HEK293 (cell line): ENCODE results near the gene IDH1.

Experiments used
- BCL11A ChIP-seq: fragments of 450-650 bp; formaldehyde crosslinking; IDR thresholded peaks from 2 replicates; pipeline ENCODE4 v1.5.1; 2016; ENCODE audit warnings: low read depth, missing biosample characterization, missing genetic modification characterization
- FEZF1 ChIP-seq: fragments of 450-650 bp; formaldehyde crosslinking; IDR thresholded peaks from 2 replicates; pipeline ENCODE4 v1.5.1; 2016; ENCODE audit warnings: missing biosample characterization, missing genetic modification characterization
- GLI2 ChIP-seq: fragments of 450-650 bp; formaldehyde crosslinking; IDR thresholded peaks from 2 replicates; pipeline ENCODE4; 2017; ENCODE audit warnings: missing biosample characterization, missing genetic modification characterization, low read depth, borderline replicate concordance
- SP3 ChIP-seq: fragments of 450-650 bp; formaldehyde crosslinking; IDR thresholded peaks from 2 replicates; pipeline ENCODE4 v1.5.1; 2016; ENCODE audit warnings: missing biosample characterization, missing genetic modification characterization
- ZBTB1 ChIP-seq: fragments of 450-650 bp; formaldehyde crosslinking; IDR thresholded peaks from 2 replicates; pipeline ENCODE4 v1.5.1; 2016; ENCODE audit warnings: missing biosample characterization, missing genetic modification characterization
- ZBTB20 ChIP-seq: fragments of 450-650 bp; formaldehyde crosslinking; IDR thresholded peaks from 2 replicates; pipeline ENCODE4 v1.5.1; 2016; ENCODE audit warnings: missing biosample characterization, missing genetic modification characterization
- ZEB2 ChIP-seq: fragments of 450-650 bp; formaldehyde crosslinking; IDR thresholded peaks from 2 replicates; pipeline ENCODE4 v1.5.1; 2016; ENCODE audit warnings: missing biosample characterization, missing genetic modification characterization
- ZNF155 ChIP-seq: fragments of 450-650 bp; formaldehyde crosslinking; IDR thresholded peaks from 2 replicates; pipeline ENCODE4 v1.5.1; 2016; ENCODE audit warnings: missing biosample characterization, missing genetic modification characterization
- ZNF24 ChIP-seq: fragments of 450-650 bp; formaldehyde crosslinking; IDR thresholded peaks from 2 replicates; pipeline ENCODE4 v1.5.1; 2016; ENCODE audit warnings: missing biosample characterization, missing genetic modification characterization
- ZNF274 ChIP-seq, 2 experiments: fragments of 200-500 bp in 1 of 2; fragments of 450-650 bp in 1 of 2; sonication (Bioruptor generic) in 1 of 2; formaldehyde crosslinking in 1 of 2; IDR thresholded peaks; 2 replicates each; pipeline versions ENCODE4 v1.5.1 to v1.6.1; 2014 to 2016; ENCODE audit warnings: borderline replicate concordance in 1 of 2, inconsistent platforms in 1 of 2, low read length in 1 of 2, missing biosample characterization in 1 of 2, missing genetic modification characterization in 1 of 2
- ZNF560 ChIP-seq: fragments of 450-650 bp; formaldehyde crosslinking; IDR thresholded peaks from 2 replicates; pipeline ENCODE4 v1.5.1; 2017; ENCODE audit warnings: missing biosample characterization, missing genetic modification characterization, borderline replicate concordance
- ZNF561 ChIP-seq: fragments of 450-650 bp; IDR thresholded peaks from 2 replicates; pipeline ENCODE4 v1.5.1; 2018; ENCODE audit warnings: missing biosample characterization, missing genetic modification characterization, borderline replicate concordance
- ZNF600 ChIP-seq: fragments of 450-650 bp; formaldehyde crosslinking; IDR thresholded peaks from 2 replicates; pipeline ENCODE4 v1.5.1; 2016; ENCODE audit warnings: missing biosample characterization, missing genetic modification characterization
- ZNF610 ChIP-seq: fragments of 450-650 bp; formaldehyde crosslinking; IDR thresholded peaks from 2 replicates; pipeline ENCODE4 v1.5.1; 2016; ENCODE audit warnings: missing biosample characterization, missing genetic modification characterization, borderline replicate concordance
- ZNF623 ChIP-seq: fragments of 450-650 bp; formaldehyde crosslinking; IDR thresholded peaks from 2 replicates; pipeline ENCODE4 v1.5.1; 2016; ENCODE audit warnings: missing biosample characterization, missing genetic modification characterization
- ZNF660 ChIP-seq: fragments of 450-650 bp; IDR thresholded peaks from 2 replicates; pipeline ENCODE4 v1.5.1; 2018; ENCODE audit warnings: missing biosample characterization, mild to moderate bottlenecking, missing genetic modification characterization
- ZNF664 ChIP-seq: fragments of 450-650 bp; formaldehyde crosslinking; IDR thresholded peaks from 2 replicates; pipeline ENCODE4 v1.5.1; 2016; ENCODE audit warnings: missing biosample characterization, missing genetic modification characterization
- ZNF677 ChIP-seq: fragments of 450-650 bp; IDR thresholded peaks from 2 replicates; pipeline ENCODE4 v1.5.0; 2018; ENCODE audit warnings: missing biosample characterization, mild to moderate bottlenecking, missing genetic modification characterization, moderate library complexity
- ZNF777 ChIP-seq: fragments of 450-650 bp; formaldehyde crosslinking; IDR thresholded peaks from 2 replicates; pipeline ENCODE4 v1.5.1; 2017; ENCODE audit warnings: missing biosample characterization, missing genetic modification characterization, borderline replicate concordance
- ZNF792 ChIP-seq: fragments of 450-650 bp; formaldehyde crosslinking; IDR thresholded peaks from 2 replicates; pipeline ENCODE4 v1.5.1; 2016; ENCODE audit warnings: missing biosample characterization, missing genetic modification characterization
- ZSCAN30 ChIP-seq: fragments of 450-650 bp; IDR thresholded peaks from 2 replicates; pipeline ENCODE4 v1.5.1; 2018; ENCODE audit warnings: missing biosample characterization, mild to moderate bottlenecking, missing genetic modification characterization, moderate library complexity
- TF ChIP-seq, protein P1 (sequence below): fragments of 450-650 bp; formaldehyde crosslinking; IDR thresholded peaks from 2 replicates; pipeline ENCODE4 v1.5.1; 2016; ENCODE audit warnings: missing biosample characterization, missing genetic modification characterization, borderline replicate concordance
- TF ChIP-seq, protein P2 (sequence below): fragments of 450-650 bp; formaldehyde crosslinking; IDR thresholded peaks from 2 replicates; pipeline ENCODE4 v1.5.1; 2017; ENCODE audit warnings: missing biosample characterization, missing genetic modification characterization
- TF ChIP-seq, protein P3 (sequence below): fragments of 450-650 bp; formaldehyde crosslinking; IDR thresholded peaks from 2 replicates; pipeline ENCODE4 v1.5.1; 2016; ENCODE audit warnings: missing biosample characterization, missing genetic modification characterization
- TF ChIP-seq, protein P4 (sequence below): fragments of 450-650 bp; formaldehyde crosslinking; IDR thresholded peaks from 2 replicates; pipeline ENCODE4 v1.5.1; 2017; ENCODE audit warnings: missing biosample characterization, missing genetic modification characterization
- TF ChIP-seq, protein P5 (sequence below): fragments of 450-650 bp; formaldehyde crosslinking; IDR thresholded peaks from 2 replicates; pipeline ENCODE4 v1.5.0; 2017; ENCODE audit warnings: missing biosample characterization, missing genetic modification characterization, borderline replicate concordance
- TF ChIP-seq, protein P6 (sequence below): fragments of 450-650 bp; IDR thresholded peaks from 2 replicates; pipeline ENCODE4 v1.5.1; 2018; ENCODE audit warnings: missing biosample characterization, mild to moderate bottlenecking, missing genetic modification characterization
- TF ChIP-seq, protein P7 (sequence below): fragments of 450-650 bp; formaldehyde crosslinking; IDR thresholded peaks from 2 replicates; pipeline ENCODE4 v1.5.1; 2016; ENCODE audit warnings: missing biosample characterization, missing genetic modification characterization

IDH1 gene

DNA sequence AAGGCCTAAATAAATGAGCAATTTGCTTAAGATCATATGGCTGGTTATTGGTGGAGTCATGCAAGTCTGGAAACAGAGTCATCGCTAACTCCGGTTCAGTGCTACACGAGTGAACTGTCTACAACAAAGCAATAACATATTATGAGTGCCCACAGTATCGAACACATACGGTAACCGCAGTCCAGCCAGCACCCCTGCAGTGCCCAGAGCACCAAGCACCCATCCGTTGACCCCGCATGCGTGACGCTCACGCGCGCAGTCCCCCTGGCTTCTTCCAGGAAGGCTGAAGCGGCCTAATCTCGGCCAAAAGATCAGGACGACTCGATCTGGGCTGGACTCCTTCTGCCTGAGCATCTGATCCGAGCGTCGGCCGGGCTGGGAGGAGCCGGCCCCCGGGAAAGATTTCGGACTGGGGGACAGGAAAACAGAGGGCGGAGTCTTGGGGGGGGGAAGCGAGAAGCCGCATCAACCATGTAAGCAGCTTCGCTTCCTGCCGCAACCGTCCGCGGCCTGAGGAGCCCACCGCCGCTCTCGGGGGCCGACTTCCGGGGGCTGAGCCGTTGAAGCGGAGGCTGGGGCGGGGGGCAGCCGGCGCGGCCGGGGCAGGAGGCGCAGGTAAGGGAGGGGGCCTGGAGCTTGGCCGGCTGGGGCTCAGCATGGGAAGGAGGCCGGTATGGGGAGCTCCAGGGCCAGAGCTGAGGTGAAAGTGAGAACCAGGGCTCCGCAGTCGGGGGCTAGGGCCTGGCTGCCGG lies 11.1 kb upstream of the IDH1 start, which contains the start of gene PIKFYVE (continued):
- TF ChIP-seq, protein P1, sequence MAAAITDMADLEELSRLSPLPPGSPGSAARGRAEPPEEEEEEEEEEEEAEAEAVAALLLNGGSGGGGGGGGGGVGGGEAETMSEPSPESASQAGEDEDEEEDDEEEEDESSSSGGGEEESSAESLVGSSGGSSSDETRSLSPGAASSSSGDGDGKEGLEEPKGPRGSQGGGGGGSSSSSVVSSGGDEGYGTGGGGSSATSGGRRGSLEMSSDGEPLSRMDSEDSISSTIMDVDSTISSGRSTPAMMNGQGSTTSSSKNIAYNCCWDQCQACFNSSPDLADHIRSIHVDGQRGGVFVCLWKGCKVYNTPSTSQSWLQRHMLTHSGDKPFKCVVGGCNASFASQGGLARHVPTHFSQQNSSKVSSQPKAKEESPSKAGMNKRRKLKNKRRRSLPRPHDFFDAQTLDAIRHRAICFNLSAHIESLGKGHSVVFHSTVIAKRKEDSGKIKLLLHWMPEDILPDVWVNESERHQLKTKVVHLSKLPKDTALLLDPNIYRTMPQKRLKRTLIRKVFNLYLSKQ (tag by site-specific recombination) = no peak
- TF ChIP-seq ZNF660 (tag by site-specific recombination) (peak; percentile 44; the same call in 1 of the 2 replicates), ZNF24 (tag by site-specific recombination) (peak; percentile 25; the same call in 1 of the 2 replicates), ZNF274 (IDR thresholded peaks at IDR 0.05; ENCODE audit: low read length) (no peak), ZNF274 (tag by site-specific recombination; IDR thresholded peaks at IDR 0.05; ENCODE audit: borderline replicate concordance) (no peak), ZNF677 (no peak), ZEB2 (tag by site-specific recombination) (peak; percentile 67), ZNF600 (peak; percentile 53; the same call in 1 of the 2 replicates), ZNF610 (tag by site-specific recombination) (peak; percentile 74; the same call in 1 of the 2 replicates), ZSCAN30 (0 out of 2 replicates have a peak, but pooled peaks have one; percentile 2), ZNF664 (no peak), ZNF792 (tag by site-specific recombination) (no peak), BCL11A (tag by site-specific recombination) (peak; percentile 60), ZNF561 (tag by site-specific recombination) (peak; percentile 41; the same call in 1 of the 2 replicates), ZNF623 (tag by site-specific recombination) (no peak), ZNF560 (tag by site-specific recombination) (no peak), ZBTB1 (tag by site-specific recombination) (peak; percentile 89), ZNF155 (tag by site-specific recombination) (no peak), SP3 (peak; percentile 82), ZNF777 (tag by site-specific recombination) (no peak; the same call in 1 of the 2 replicates), GLI2 (tag by site-specific recombination) (no peak), ZBTB20 (tag by site-specific recombination) (peak; percentile 82), FEZF1 (tag by site-specific recombination) (peak; percentile 49; the same call in 1 of the 2 replicates)
- TF ChIP-seq, protein P2, sequence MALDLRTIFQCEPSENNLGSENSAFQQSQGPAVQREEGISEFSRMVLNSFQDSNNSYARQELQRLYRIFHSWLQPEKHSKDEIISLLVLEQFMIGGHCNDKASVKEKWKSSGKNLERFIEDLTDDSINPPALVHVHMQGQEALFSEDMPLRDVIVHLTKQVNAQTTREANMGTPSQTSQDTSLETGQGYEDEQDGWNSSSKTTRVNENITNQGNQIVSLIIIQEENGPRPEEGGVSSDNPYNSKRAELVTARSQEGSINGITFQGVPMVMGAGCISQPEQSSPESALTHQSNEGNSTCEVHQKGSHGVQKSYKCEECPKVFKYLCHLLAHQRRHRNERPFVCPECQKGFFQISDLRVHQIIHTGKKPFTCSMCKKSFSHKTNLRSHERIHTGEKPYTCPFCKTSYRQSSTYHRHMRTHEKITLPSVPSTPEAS (tag by site-specific recombination) = no peak
- TF ChIP-seq, protein P3, sequence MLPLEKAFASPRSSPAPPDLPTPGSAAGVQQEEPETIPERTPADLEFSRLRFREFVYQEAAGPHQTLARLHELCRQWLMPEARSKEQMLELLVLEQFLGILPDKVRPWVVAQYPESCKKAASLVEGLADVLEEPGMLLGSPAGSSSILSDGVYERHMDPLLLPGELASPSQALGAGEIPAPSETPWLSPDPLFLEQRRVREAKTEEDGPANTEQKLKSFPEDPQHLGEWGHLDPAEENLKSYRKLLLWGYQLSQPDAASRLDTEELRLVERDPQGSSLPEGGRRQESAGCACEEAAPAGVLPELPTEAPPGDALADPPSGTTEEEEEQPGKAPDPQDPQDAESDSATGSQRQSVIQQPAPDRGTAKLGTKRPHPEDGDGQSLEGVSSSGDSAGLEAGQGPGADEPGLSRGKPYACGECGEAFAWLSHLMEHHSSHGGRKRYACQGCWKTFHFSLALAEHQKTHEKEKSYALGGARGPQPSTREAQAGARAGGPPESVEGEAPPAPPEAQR (tag by site-specific recombination) = no peak
- TF ChIP-seq, protein P4, sequence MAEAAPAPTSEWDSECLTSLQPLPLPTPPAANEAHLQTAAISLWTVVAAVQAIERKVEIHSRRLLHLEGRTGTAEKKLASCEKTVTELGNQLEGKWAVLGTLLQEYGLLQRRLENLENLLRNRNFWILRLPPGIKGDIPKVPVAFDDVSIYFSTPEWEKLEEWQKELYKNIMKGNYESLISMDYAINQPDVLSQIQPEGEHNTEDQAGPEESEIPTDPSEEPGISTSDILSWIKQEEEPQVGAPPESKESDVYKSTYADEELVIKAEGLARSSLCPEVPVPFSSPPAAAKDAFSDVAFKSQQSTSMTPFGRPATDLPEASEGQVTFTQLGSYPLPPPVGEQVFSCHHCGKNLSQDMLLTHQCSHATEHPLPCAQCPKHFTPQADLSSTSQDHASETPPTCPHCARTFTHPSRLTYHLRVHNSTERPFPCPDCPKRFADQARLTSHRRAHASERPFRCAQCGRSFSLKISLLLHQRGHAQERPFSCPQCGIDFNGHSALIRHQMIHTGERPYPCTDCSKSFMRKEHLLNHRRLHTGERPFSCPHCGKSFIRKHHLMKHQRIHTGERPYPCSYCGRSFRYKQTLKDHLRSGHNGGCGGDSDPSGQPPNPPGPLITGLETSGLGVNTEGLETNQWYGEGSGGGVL (tag by site-specific recombination) = peak; percentile 60
- TF ChIP-seq, protein P5, sequence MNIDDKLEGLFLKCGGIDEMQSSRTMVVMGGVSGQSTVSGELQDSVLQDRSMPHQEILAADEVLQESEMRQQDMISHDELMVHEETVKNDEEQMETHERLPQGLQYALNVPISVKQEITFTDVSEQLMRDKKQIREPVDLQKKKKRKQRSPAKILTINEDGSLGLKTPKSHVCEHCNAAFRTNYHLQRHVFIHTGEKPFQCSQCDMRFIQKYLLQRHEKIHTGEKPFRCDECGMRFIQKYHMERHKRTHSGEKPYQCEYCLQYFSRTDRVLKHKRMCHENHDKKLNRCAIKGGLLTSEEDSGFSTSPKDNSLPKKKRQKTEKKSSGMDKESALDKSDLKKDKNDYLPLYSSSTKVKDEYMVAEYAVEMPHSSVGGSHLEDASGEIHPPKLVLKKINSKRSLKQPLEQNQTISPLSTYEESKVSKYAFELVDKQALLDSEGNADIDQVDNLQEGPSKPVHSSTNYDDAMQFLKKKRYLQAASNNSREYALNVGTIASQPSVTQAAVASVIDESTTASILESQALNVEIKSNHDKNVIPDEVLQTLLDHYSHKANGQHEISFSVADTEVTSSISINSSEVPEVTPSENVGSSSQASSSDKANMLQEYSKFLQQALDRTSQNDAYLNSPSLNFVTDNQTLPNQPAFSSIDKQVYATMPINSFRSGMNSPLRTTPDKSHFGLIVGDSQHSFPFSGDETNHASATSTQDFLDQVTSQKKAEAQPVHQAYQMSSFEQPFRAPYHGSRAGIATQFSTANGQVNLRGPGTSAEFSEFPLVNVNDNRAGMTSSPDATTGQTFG (tag by site-specific recombination) = no peak
- TF ChIP-seq, protein P6, sequence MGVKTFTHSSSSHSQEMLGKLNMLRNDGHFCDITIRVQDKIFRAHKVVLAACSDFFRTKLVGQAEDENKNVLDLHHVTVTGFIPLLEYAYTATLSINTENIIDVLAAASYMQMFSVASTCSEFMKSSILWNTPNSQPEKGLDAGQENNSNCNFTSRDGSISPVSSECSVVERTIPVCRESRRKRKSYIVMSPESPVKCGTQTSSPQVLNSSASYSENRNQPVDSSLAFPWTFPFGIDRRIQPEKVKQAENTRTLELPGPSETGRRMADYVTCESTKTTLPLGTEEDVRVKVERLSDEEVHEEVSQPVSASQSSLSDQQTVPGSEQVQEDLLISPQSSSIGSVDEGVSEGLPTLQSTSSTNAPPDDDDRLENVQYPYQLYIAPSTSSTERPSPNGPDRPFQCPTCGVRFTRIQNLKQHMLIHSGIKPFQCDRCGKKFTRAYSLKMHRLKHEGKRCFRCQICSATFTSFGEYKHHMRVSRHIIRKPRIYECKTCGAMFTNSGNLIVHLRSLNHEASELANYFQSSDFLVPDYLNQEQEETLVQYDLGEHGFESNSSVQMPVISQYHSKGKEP (tag by site-specific recombination) = peak; percentile 42; the same call in 1 of the 2 replicates
- TF ChIP-seq, protein P7, sequence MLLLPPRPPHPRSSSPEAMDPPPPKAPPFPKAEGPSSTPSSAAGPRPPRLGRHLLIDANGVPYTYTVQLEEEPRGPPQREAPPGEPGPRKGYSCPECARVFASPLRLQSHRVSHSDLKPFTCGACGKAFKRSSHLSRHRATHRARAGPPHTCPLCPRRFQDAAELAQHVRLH (tag by site-specific recombination) = no peak
